ENCODE results near the gene ATF7IP. TPM values are rescaled to one million over a fixed set of nuclear protein-coding genes. Genes with fewer than 3 reads are reported as not detected.

The ATF7IP gene
- total RNA-seq, 1 donor from 2014 or later = 21.3 TPM

GRCh38 chr12:14362352-14362751 lies 3.1 kb upstream of the ATF7IP start:
- TF ChIP-seq CTCF (conservative IDR thresholded peaks at IDR 0.05; ENCODE audit: low read depth, low read length) = no peak
- DNase-seq (ENCODE audit: low read depth) = no peak
- no peak overlapping the region for H3K4me3 ChIP-seq (ENCODE audit: low read depth, low read length)

GRCh38 chr12:14364583-14365271 lies 755 bp upstream of the ATF7IP start:
- no peak for DNase-seq (ENCODE audit: low read depth)
- peak overlapping the region; percentile 66 for H3K4me3 ChIP-seq (ENCODE audit: low read depth, low read length)
- no peak for TF ChIP-seq CTCF (conservative IDR thresholded peaks at IDR 0.05; ENCODE audit: low read depth, low read length)

GRCh38 chr12:14366209-14367039 lies 942 bp downstream of the ATF7IP start:
- peak overlapping the region; percentile 66 for H3K4me3 ChIP-seq (ENCODE audit: low read depth, low read length)
- peak; percentile 35 for TF ChIP-seq CTCF (conservative IDR thresholded peaks at IDR 0.05; ENCODE audit: low read depth, low read length)
- DNase-seq (ENCODE audit: low read depth) = no peak

GRCh38 chr12:14367040-14367661 lies 1.7 kb downstream of the ATF7IP start:
- peak overlapping the region; percentile 66 for H3K4me3 ChIP-seq (ENCODE audit: low read depth, low read length)
- no peak for TF ChIP-seq CTCF (conservative IDR thresholded peaks at IDR 0.05; ENCODE audit: low read depth, low read length)
- DNase-seq (ENCODE audit: low read depth) = no peak

- no peak for DNase-seq (ENCODE audit: low read depth)
Observed at GRCh38 chr12:14369311-14369710, 3.8 kb downstream of the ATF7IP start.

GRCh38 chr12:14373217-14373616 lies 7.7 kb downstream of the ATF7IP start:
- DNase-seq (ENCODE audit: low read depth) = no peak
- no peak overlapping the region for H3K4me3 ChIP-seq (ENCODE audit: low read depth, low read length)
- no peak for TF ChIP-seq CTCF (conservative IDR thresholded peaks at IDR 0.05; ENCODE audit: low read depth, low read length)

More at GRCh38 chr12:14369311-14369710, 3.8 kb downstream of the ATF7IP start:
- no peak overlapping the region for H3K4me3 ChIP-seq (ENCODE audit: low read depth, low read length)
- no peak for TF ChIP-seq CTCF (conservative IDR thresholded peaks at IDR 0.05; ENCODE audit: low read depth, low read length)
